ENCODE data around the gene DPP6.

DPP6 gene

DNA sequence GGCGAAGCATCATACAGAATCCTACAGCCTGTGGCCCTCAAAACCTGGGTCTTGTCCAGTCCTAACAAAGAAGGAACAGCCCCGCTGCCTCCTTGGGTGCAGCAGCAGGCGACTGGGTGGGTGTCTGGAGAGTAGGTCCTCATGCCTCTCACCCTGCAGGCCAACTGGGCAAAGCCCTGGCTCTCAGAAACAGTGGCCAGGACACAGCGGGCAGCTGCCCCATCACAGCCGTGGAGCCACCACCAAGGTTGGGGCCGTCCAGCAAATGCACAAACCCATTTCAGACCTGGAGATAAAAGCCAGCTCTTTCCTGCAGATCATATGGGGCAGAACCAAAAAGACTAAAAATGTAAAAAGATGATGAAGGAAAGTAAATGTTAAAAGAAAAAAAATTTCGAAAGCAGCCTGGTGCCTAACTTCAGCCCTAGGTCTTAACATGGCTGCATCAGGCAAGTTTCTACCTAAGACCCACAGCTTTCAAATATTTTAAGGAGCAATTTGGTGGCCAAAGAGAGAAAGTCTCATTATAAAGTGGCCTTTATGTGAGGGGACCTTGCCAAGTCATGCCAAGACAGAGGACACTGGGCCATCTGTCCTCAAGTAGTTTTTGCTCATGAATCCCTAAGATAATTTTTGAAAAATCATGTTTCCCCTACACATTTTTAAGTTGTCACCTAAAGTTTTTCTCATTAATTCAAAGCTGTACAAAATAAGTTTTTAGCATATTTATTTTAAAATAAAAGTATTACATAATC is 808.6 kb downstream of the DPP6 start:
- Histone ChIP-seq H3K9me3 (ENCODE audit: control insufficient read depth, low read length) (no peaks in the 10 kb centered on the region), H3K36me3 (ENCODE audit: control insufficient read depth, insufficient read depth, low read length) (no peaks in the 10 kb centered on the region), H3K4me3 (ENCODE audit: insufficient read depth, low read depth, low read length) (no peak overlapping the region)

DNA sequence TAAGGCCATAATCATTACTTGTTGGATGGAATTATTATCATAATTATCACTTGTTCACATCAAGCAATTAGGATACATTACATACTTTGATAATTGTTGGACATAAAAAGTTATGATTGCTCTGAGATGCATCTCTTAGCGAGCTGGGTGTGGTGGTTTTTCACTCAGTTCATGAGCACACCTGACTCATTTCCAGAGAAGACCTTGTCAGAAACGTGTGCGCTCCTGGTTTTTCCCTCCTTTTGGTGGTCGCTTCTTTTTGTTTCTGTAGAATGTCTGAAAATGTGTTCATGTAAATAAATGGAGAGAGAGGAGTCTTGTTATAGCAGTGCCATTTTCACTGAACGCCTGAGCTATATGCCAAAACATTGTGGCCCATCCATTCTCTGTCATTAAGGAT is 809.4 kb downstream of the DPP6 start:
- WGBS, 2 experiments, result 93 to 94% methylated on average over 4 of the region's 5 CpGs
- H3K4me1 ChIP-seq (ENCODE audit: control insufficient read depth, insufficient read depth, low read length), result no peaks in the 10 kb centered on the region
- no peak overlapping the region for H3K27ac ChIP-seq (ENCODE audit: insufficient read depth, low read depth, low read length, poor library complexity, severe bottlenecking)
- no peaks in the 10 kb centered on the region for H3K9me3 ChIP-seq (ENCODE audit: control insufficient read depth, low read length)
- H3K36me3 ChIP-seq (ENCODE audit: control insufficient read depth, insufficient read depth, low read length), result no peaks in the 10 kb centered on the region
- no peak overlapping the region for H3K4me3 ChIP-seq (ENCODE audit: insufficient read depth, low read depth, low read length)
- H3K27me3 ChIP-seq (ENCODE audit: control insufficient read depth, insufficient read depth, low read length, poor library complexity, severe bottlenecking), result no peaks in the 10 kb centered on the region

More for the DNA sequence above, 808.6 kb downstream of the DPP6 start:
- Histone ChIP-seq H3K27ac (ENCODE audit: insufficient read depth, low read depth, low read length, poor library complexity, severe bottlenecking) (no peak overlapping the region), H3K4me1 (ENCODE audit: control insufficient read depth, insufficient read depth, low read length) (no peaks in the 10 kb centered on the region), H3K27me3 (ENCODE audit: control insufficient read depth, insufficient read depth, low read length, poor library complexity, severe bottlenecking) (no peaks in the 10 kb centered on the region)
- WGBS, 2 experiments, result 94 to 95% methylated on average over 7 of the region's 7 CpGs

DNA sequence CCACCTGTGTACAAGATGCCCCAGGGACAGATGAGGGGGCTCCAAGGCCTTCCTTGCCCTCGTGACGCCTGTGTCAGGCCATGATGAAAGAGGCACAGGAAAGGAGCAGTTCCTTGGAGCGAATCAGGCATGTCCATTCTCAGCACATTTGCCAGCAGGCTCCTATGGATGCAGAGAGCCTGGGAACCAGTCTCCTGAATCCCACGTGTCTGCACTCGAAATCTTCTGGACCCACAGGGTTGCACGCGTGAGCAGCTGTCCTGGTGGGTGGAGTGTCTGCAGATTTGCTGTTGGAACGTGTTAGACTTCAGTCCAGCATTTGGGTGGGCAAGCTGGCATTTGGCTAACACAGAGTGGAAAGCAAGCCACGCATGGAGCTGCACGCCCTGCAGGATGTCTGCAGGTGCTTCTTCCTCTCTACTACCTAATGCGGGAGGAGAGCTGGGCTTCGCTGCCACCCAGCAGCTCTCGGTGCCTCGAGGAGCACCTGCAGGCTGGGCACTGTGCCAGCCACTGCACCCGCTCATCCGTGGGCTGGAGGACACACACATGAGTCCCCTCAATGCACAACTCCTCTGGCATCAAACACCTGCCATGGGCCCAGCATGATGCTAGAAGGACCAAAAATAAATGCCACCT is 810.1 kb downstream of the DPP6 start:
- no peaks in the 10 kb centered on the region for H3K4me1 ChIP-seq (ENCODE audit: control insufficient read depth, insufficient read depth, low read length)
- H3K36me3 ChIP-seq (ENCODE audit: control insufficient read depth, insufficient read depth, low read length), result no peaks in the 10 kb centered on the region
- no peak overlapping the region for H3K4me3 ChIP-seq (ENCODE audit: insufficient read depth, low read depth, low read length)
- H3K27me3 ChIP-seq (ENCODE audit: control insufficient read depth, insufficient read depth, low read length, poor library complexity, severe bottlenecking), result no peaks in the 10 kb centered on the region
- 90 to 93% methylated on average over 16 of the region's 16 CpGs for WGBS, 2 experiments
- H3K9me3 ChIP-seq (ENCODE audit: control insufficient read depth, low read length), result no peaks in the 10 kb centered on the region
- no peak overlapping the region for H3K27ac ChIP-seq (ENCODE audit: insufficient read depth, low read depth, low read length, poor library complexity, severe bottlenecking)

DNA sequence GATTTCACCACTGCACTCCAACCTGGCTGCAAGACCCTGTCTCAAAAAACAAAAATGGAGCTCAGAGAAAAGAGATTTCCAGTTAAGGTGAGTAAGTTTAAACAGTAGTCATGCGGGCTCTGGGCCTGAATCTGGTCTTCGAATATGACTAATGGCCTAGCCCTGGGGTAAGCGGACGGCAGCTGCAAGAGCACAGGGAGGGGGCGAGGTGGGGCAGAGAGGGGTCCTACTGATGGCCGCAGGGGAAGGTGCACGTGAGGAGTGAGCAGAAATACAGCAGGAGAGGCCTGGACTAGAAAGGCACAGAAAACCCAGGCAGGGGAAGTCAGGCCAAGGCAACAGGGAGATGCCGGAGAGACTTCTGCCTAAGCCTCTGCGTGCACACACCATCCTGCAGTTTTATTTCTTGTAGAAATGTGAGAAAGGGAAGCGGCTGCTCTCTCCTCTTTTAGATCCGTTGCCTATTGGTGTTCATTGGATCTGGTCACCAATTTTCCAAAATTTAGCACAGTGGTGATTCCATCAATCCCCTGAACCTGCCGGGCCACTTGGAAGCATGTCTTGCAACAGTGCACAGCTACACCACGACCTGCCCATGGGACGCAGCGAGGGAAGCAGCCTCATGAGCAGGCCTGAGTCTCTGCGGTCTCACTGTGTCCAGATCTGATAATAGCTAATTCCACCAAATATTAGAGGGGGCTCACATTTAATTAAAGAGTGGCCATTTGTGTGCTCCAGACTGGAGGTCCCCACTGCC is 811.7 kb downstream of the DPP6 start:
- no peaks in the 10 kb centered on the region for H3K9me3 ChIP-seq (ENCODE audit: control insufficient read depth, low read length)
- peaks cover 9% of the 10 kb centered on the region for H3K4me1 ChIP-seq (ENCODE audit: control insufficient read depth, insufficient read depth, low read length)
- WGBS, 2 experiments, result 92 to 94% methylated on average over 16 of the region's 16 CpGs
- peaks cover 6% of the 10 kb centered on the region for H3K27me3 ChIP-seq (ENCODE audit: control insufficient read depth, insufficient read depth, low read length, poor library complexity, severe bottlenecking)
- no peaks in the 10 kb centered on the region for H3K36me3 ChIP-seq (ENCODE audit: control insufficient read depth, insufficient read depth, low read length)
- H3K4me3 ChIP-seq (ENCODE audit: insufficient read depth, low read depth, low read length), result no peak overlapping the region
- H3K27ac ChIP-seq (ENCODE audit: insufficient read depth, low read depth, low read length, poor library complexity, severe bottlenecking), result no peak overlapping the region

DNA sequence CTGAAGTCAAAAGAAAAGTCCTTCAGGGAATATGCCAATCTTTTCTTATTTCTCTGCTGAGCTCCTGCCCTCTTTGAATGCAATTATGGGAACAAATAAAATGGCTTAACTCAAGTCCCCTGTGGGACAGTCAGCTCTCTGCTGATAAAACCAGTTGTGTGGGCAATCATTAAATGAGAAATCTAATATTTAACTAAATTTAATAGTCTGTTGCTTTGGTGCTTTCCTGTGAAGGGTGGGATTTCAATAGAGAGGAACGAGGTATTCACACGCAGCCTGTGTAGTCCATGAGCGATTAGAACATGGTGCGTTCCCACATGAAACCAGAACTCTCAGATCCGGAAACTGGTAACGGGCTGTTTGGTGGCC is 812.3 kb downstream of the DPP6 start:
- no peaks in the 10 kb centered on the region for H3K36me3 ChIP-seq (ENCODE audit: control insufficient read depth, insufficient read depth, low read length)
- 96% methylated on average over 6 of the region's 6 CpGs for WGBS, 2 experiments
- H3K4me1 ChIP-seq (ENCODE audit: control insufficient read depth, insufficient read depth, low read length), result peaks cover 13% of the 10 kb centered on the region
- H3K27me3 ChIP-seq (ENCODE audit: control insufficient read depth, insufficient read depth, low read length, poor library complexity, severe bottlenecking), result peaks cover 6% of the 10 kb centered on the region
- H3K4me3 ChIP-seq (ENCODE audit: insufficient read depth, low read depth, low read length), result no peak overlapping the region
- H3K9me3 ChIP-seq (ENCODE audit: control insufficient read depth, low read length), result no peaks in the 10 kb centered on the region
- no peak overlapping the region for H3K27ac ChIP-seq (ENCODE audit: insufficient read depth, low read depth, low read length, poor library complexity, severe bottlenecking)

DNA sequence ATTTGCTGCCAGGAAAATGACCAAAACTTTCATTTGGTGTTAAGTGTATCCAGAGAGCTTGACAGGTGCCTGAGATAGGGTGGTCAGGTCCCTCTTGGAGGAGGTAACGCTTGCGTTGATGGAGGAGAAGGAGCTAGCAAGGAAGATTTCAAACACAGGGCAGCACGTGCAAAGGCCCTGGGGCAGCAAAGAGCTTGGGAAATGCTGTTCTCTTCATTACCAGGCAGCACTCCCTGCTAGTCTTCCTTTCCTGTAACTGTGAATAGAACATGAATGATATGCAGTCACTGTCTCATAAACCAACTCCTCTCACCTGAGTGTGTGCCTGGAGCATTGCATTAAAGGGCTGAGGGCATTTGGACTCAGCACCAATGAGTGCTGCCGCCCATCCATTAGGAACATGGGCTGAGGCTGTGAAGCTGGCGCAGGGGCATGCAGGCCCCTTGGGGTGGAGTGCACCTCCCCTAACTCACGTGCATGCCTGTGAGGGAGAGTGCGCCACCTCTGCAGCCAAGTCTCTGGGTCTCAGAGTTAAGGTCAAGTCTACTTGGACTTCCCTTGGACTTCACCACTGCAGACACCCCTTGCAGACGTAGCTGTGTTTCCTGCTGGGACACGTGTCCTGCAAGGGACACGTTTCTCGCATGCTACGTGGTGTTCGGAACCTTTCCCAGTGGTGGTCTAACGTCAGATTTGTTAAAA is 813.9 kb downstream of the DPP6 start:
- Histone ChIP-seq H3K27ac (ENCODE audit: insufficient read depth, low read depth, low read length, poor library complexity, severe bottlenecking) (no peak overlapping the region), H3K9me3 (ENCODE audit: control insufficient read depth, low read length) (no peaks in the 10 kb centered on the region), H3K27me3 (ENCODE audit: control insufficient read depth, insufficient read depth, low read length, poor library complexity, severe bottlenecking) (peaks cover 6% of the 10 kb centered on the region), H3K4me3 (ENCODE audit: insufficient read depth, low read depth, low read length) (no peak overlapping the region), H3K36me3 (ENCODE audit: control insufficient read depth, insufficient read depth, low read length) (no peaks in the 10 kb centered on the region), H3K4me1 (ENCODE audit: control insufficient read depth, insufficient read depth, low read length) (peaks cover 13% of the 10 kb centered on the region)
- WGBS, 2 experiments, result 94 to 96% methylated on average over 14 of the region's 14 CpGs

DNA sequence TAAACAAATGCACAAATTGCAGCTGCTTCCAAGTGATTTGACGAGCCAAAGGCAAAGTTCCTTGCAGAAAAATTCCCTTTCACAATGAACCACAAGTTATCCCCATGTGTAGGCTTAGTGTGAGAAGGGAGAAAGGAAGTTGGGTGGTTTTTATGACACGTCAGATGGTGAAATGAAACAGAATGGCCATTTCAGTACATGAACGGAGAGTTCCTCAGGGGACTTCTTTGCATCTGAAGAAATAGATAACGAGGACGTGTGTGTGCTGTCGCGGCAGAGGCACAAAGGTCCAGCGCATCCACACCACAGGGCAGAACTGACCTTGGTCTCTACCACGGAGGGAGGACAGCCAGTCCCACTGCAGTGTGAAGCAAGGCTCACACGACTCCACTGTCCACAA is 814.9 kb downstream of the DPP6 start:
- Histone ChIP-seq H3K4me3 (ENCODE audit: insufficient read depth, low read depth, low read length) (no peak overlapping the region), H3K27ac (ENCODE audit: insufficient read depth, low read depth, low read length, poor library complexity, severe bottlenecking) (no peak overlapping the region), H3K9me3 (ENCODE audit: control insufficient read depth, low read length) (no peaks in the 10 kb centered on the region), H3K4me1 (ENCODE audit: control insufficient read depth, insufficient read depth, low read length) (peaks cover 13% of the 10 kb centered on the region), H3K27me3 (ENCODE audit: control insufficient read depth, insufficient read depth, low read length, poor library complexity, severe bottlenecking) (peaks cover 6% of the 10 kb centered on the region), H3K36me3 (ENCODE audit: control insufficient read depth, insufficient read depth, low read length) (no peaks in the 10 kb centered on the region)
- 93 to 94% methylated on average over 10 of the region's 10 CpGs for WGBS, 2 experiments

DNA sequence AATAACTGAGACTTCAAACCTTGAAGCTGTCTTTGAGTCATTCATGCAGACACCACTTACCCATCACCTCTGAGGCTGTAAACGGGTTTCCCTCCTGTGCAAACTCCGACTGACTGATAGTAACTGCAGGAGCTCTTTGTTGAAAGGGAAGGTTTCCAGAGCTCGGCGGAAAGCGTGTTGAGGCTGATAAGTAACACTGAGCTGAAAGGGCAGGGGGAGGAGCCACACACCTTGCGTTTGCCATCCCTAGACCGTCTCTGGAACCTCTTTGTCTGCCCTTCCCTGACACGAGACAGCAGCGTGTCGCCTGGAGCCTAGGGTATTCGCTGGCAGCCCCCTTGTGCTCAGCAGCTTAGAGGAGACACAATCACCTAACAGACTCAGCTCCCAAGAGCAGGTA is 816.7 kb downstream of the DPP6 start:
- H3K27me3 ChIP-seq (ENCODE audit: control insufficient read depth, insufficient read depth, low read length, poor library complexity, severe bottlenecking), result peaks cover 6% of the 10 kb centered on the region
- H3K9me3 ChIP-seq (ENCODE audit: control insufficient read depth, low read length), result no peaks in the 10 kb centered on the region
- H3K4me1 ChIP-seq (ENCODE audit: control insufficient read depth, insufficient read depth, low read length), result peaks cover 13% of the 10 kb centered on the region
- H3K36me3 ChIP-seq (ENCODE audit: control insufficient read depth, insufficient read depth, low read length), result no peaks in the 10 kb centered on the region
- WGBS, 2 experiments, result 21 to 24% methylated on average over 11 of the region's 11 CpGs
- H3K27ac ChIP-seq (ENCODE audit: insufficient read depth, low read depth, low read length, poor library complexity, severe bottlenecking), result no peak overlapping the region
- H3K4me3 ChIP-seq (ENCODE audit: insufficient read depth, low read depth, low read length), result no peak overlapping the region

DNA sequence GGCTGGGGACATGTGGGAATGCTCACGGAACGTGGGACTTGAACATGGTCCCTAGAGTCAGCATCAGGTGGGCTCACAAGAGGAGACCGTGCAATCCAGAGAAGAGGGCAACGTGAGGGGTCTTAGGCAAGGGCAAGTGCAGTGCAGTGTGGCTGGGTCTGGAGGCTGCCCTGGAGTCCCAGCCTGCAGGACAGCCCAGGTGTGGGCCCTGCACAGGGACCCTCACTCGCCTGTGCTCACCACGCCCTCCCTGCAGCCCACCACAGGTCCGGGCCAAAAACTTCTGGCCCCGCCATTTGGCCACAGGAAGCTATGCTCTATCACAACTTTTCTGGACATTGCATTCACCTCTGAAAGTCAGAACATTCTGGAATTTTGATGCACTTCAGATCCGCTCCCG is 817.2 kb downstream of the DPP6 start:
- WGBS, 2 experiments, result 92% methylated on average over 8 to 9 of the region's 10 CpGs
- H3K9me3 ChIP-seq (ENCODE audit: control insufficient read depth, low read length), result no peaks in the 10 kb centered on the region
- H3K4me1 ChIP-seq (ENCODE audit: control insufficient read depth, insufficient read depth, low read length), result peaks cover 13% of the 10 kb centered on the region
- peaks cover 6% of the 10 kb centered on the region for H3K27me3 ChIP-seq (ENCODE audit: control insufficient read depth, insufficient read depth, low read length, poor library complexity, severe bottlenecking)
- H3K27ac ChIP-seq (ENCODE audit: insufficient read depth, low read depth, low read length, poor library complexity, severe bottlenecking), result no peak overlapping the region
- H3K4me3 ChIP-seq (ENCODE audit: insufficient read depth, low read depth, low read length), result no peak overlapping the region
- no peaks in the 10 kb centered on the region for H3K36me3 ChIP-seq (ENCODE audit: control insufficient read depth, insufficient read depth, low read length)

DNA sequence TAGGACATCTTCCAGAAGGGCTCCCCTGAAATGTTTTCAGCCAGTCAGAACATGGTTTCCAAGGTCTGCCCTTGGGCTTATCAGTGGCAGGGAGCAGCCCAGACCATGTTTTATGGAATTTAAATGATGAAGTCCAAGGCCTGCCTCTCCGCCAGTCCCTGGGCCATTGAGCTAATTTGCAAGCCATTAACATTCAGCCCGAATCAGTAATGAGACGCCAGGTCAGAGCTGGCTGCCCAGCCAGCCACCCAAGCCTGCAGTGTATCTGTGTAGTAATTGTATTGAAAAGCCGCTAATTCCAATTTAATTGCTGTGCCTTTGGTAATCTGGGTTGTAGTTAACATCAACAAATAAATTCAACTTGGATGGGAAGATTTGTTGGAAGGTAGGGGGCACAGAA is 819.3 kb downstream of the DPP6 start:
- Histone ChIP-seq H3K36me3 (ENCODE audit: control insufficient read depth, insufficient read depth, low read length) (no peaks in the 10 kb centered on the region), H3K4me3 (ENCODE audit: insufficient read depth, low read depth, low read length) (no peak overlapping the region), H3K27ac (ENCODE audit: insufficient read depth, low read depth, low read length, poor library complexity, severe bottlenecking) (no peak overlapping the region), H3K4me1 (ENCODE audit: control insufficient read depth, insufficient read depth, low read length) (peaks cover 14% of the 10 kb centered on the region), H3K9me3 (ENCODE audit: control insufficient read depth, low read length) (no peaks in the 10 kb centered on the region), H3K27me3 (ENCODE audit: control insufficient read depth, insufficient read depth, low read length, poor library complexity, severe bottlenecking) (peaks cover 6% of the 10 kb centered on the region)
- 80 to 82% methylated on average over 4 of the region's 4 CpGs for WGBS, 2 experiments

Measured in ectodermal cell (in vitro differentiated cells).